ENCODE results near the gene IDI1. TPM values are rescaled to one million over a fixed set of nuclear protein-coding genes. Genes with fewer than 3 reads are reported as not detected.
"Not testable (repeated sequence)": the region's sequence is repeated elsewhere in the genome, so short reads cannot be mapped to it uniquely, and the experiment has no call there.

Gene IDI1
- 65.2 TPM for total RNA-seq

DNA sequence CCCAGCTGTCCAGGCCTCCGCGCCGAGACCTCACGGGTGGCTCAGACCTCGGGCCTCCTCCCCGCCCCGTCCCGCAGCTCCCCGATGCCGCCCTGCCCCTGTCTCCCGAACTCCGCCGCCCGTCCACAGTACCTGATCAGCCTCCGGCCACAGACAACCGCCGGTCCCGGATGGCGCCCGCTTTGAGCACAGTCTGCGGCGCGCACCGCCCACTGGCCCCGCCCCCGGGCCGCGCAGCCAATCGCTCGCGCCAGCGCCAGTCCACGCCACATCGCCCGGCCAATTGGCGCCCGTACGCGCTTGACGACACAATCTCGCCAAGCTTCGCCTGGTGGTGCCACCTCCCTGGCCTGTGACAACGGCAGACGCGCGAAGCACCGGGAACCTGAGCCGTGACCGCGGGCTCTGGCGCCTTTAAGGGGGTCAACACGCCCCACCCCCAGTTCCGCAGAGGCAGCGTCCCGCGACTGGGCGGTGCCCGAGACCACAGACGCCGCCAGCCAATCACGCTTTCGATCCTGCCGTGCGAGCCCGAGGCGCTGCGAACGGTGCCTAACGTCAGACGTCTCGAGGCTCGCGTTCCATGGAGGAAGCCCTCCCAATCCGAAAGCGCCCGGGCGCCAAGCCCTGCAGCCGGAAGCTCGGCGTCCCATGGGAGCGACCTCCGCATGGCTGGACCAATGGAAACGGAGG lies at the start of gene IDI1:
TSS of gene IDI1 (minus strand) at position 388 of the 693 bp plus-strand sequence. CDS start at position 272, 116 bp downstream.
- peak; percentile 99 for DNase-seq

DNA sequence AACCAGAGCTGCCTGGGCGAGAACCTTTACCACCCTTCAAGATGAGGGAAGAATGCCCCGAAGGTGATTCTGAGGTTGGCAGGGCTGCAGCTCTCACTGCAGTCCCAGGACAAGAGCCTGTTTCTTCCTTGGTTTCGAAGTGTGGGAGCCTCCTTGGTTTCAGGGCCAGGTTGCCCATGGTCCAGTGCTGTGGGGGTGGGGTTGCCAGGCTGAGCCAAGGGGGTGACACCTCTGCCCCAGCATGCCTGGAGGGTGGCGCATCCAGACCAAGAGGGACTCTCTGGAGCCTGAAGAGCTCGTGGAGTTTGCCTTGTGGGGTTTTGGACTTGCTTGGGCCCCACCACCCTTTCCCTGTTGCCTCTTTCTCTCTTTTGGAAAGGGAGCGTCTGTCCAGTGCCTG lies 48.5 kb upstream of the IDI1 start:
- no peak for DNase-seq

DNA sequence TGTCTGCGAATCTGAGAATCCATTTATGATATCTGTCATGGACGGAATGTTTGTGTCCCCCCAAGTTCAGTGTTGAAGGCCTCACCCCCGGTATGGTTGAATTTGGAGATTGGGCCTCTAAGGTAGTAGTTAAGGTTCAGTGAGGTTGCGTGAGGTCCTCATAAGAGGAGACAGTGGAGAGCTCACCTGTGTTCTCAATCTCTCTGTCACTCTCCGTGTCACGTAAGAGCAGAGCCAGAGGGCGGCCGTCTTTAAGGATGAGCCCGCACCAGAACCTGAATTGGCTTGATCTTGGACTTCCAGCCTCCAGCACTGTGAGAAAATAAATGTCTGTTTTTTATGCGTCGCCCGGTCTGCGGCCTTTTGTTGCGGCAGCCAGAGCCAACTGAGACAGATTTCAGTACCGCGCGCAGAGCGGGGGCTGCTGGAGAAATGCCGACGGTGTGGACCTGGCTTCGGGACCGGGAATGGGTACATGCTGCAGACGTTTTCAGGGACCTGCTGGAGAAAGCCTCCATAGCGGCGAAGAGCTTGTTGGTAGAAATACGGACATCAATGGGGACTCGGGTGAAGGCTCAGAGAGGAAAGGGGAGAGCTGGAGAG lies 47.5 kb upstream of the IDI1 start:
- no peak for DNase-seq

DNA sequence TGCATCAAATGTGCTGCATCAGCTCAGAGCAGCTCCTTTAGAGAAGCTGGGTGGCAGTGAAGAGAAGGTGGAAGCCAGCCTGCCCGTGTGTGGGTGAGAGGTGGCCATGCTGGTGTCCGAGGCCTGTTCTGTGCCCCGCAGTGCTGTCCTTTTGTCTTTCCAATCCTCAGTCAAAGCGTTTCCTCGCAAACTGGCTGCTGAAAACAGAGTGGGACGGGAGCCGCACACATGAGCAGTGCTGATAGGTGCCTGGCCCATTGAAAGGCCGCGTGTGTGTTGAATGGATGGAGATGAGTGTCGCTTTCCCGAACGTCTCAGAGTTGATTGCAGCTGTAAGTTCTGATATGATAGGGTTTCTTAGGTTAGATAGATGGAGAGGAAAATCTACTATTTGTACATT lies 46.6 kb upstream of the IDI1 start:
- no peak for DNase-seq

DNA sequence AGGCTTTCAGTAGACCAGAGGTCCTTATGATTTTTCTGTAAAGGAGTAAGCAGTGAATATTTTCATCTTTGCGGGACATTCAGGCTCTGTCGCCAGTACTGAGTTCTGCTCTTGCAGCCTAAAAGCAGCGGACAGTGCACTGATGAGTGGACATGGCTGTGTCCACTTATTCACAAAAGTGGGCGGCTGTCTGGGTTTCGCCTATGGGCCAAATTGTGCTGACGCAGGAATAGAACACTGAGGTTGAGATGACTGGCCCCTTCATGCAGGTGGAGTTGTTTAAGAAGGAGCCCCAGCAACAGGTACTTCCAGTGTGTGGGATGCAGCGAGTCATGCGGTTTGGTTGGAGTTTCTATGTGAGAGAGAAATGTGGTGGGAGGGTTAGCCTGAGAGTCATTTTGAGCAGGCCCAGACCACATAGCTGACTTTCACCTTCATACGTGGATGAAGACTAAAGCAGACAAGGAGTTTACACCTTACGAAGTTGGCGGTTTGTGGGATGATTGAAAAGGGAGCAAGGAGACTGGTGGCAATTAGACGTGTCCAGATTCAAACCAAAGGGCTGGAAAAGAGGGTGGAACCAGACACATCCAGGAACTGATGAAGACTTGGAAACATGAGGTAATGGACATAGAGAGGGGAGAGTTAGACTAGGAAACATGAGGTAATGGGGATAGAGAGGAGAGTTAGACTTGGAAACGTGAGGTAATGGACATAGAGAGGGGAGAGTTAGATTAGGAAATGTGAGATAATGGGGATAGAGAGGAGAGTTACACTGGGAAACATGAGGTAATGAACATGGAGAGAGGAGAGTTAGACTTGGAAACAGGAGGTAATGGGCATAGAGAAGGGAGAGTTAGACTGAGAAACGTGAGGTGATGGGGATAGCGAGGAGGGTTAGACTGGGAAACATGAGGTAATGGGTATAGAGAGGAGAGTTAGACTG lies 45.5 kb upstream of the IDI1 start:
- no peak for DNase-seq

DNA sequence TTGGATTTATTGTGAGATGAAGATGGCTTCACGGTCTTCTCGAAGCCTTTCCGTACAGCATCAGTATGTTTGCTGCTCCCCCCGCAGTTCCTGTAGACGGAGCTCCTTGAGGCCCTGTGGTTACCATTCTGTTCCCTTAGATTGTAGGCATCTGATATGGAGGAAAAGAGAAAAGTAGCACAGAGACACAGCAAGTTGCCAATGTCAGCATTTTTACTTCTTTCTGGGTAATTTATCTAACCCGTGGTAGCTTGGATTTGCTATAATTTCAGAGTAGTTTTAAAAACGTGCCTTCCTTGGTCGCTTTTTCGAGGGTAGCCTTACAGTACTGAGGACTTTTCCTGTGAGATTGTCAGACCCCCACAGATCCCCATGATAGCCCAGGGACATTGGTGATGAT lies 44.8 kb upstream of the IDI1 start:
- DNase-seq = no peak

DNA sequence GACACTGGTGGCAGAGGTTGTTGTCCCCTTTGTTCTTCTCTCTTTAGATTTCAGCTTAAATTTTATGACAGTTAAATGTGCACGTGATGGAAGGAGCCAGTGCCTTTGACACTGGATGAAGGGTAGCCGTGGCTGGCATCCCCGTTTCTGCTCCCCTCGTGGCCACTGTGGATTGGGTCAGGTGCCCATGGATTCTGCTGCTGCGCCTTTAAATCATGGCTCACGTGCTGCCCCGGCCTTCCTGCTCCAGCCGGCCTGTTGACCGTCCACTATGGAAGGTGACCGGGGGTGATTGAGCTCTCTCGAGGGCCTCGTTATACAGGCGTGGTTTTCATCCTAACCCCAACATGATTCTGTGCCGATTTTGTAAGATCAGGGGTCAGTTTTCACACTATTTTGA lies 41.8 kb upstream of the IDI1 start:
- DNase-seq = no peak

DNA sequence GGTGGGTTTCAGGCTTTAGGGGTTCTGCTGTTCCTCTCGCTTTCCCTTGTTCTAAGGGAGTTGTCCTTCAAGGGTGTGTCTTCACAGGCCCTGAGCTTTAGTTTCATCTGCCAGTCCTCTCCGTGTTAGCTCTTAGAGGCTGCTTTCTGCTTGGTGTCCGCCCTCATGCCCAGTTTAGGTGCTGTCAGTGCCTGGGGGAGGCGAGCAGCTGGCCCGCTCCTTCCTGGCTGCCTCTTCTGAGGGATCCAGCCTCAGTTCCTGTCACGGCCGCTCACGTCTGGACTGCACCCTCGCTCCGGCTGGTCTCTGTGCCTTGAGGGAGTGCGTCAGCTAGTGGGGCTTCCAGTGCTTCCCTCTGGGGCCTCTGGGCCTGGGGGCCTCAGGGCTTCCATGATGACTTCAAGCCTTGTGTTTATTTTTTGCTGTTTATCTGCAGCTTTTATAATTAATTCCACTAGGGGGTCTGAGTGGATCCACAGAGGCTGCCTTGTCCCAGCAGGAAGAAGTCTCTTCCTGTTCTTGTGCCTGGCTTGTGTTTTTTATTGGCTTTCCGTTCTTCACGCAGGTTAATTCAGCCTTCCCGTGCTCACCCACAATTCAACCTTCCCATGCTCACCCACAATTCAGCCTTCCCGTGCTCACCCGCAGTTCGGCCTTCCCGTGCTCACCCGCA lies 40.2 kb upstream of the IDI1 start:
- no peak for DNase-seq

DNA sequence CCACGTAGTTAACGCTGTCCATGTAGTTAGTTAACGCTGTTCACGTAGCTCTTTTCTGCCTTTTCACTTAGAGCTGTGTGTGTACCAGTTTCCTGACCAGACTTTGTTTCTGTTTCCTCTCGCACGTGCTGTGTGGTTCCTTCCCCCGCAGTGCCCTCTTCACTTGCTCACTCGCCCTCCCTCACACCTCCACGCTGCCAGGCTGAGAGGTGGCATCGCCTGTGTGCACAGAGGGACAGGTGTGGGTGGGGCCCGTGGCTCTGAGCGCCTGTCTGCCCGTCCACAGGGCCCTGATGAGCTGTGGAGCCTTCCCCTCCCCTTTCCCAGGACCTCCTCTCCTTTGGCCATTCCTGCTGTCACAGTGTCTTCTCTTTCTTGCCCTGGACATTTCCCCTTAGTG lies 37.9 kb upstream of the IDI1 start:
- no peak for DNase-seq

DNA sequence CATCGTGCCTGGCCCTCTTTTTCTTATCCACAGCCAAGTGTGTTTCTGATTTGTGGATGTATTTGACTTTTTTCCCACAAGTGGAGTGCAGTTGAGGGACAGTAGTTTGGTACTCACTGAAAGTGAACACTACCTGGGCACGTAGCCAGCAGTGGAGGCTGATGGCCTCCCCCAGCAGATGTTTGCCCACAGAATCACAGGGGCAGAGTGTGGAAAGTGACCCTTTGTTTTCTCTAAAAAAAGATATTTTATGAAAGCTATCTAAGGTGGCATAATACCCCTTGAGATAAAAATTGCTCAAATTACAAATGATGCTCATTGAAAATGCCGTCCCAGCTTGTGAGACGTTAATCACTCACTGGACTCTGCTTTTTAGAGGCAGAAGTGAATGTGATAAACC lies 36.3 kb upstream of the IDI1 start:
- no peak for DNase-seq

DNA sequence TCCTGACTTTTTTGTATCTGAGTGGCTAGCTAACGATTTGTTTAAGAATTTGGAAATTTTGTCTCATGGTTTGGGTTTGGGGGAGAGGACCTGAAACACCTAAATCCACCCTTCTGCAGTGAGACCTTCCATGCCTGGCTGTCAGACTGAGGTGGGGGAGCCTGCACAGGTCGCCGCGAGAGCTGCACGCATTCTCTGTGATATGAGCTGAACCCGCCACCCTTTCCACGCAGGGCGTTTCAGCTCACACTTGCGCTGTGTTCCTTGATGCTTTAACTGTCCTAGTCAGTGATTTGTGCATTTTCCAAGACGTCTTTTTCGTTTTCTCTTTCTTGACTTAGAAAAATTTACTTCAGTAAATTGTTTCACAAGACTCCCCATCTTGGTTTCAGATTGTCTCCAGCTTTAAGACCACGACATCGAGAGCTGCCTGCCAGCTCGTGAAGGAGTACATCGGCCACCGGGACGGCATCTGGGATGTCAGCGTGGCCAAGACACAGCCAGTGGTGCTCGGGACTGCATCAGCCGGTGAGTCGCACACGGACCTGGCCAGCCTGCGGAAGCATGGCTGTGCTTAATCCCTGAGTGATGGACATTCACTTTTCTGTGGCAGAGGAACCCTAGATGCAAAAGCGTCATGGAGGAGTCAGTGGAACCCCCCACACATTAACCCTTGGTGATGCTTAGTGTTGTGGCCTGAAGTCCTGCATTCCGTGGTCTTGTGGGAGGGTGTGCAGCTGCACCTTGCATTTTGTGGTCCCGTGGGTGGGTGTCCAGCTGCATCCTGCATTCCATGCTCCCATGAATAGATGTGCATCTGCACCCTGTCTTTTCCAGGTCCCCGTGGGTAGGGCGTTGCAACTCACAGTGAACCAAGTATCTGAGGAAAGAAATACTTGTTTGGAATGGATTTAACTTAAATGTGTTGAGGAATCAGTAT lies 35.4 kb upstream of the IDI1 start:
- DNase-seq = no peak

DNA sequence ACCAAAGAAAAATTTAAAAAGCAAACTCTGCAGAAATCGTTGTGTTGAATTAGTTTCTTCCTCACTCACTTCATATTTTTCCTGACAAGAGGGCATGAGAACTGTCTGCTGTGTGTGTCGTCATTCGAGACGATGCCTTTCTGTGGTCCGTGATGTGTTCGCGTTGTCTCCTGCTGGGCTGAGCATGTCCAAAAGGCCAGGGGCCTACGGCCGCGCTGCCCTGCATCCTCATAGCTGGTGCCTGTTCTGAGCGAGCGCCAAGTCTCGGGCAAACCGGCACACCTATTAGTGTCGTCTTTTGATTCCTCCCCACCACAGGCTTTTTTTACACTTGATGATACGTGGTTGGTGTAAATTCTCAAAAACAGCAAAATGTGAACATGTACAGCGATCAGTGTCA lies 34.7 kb upstream of the IDI1 start:
- no peak for DNase-seq

DNA sequence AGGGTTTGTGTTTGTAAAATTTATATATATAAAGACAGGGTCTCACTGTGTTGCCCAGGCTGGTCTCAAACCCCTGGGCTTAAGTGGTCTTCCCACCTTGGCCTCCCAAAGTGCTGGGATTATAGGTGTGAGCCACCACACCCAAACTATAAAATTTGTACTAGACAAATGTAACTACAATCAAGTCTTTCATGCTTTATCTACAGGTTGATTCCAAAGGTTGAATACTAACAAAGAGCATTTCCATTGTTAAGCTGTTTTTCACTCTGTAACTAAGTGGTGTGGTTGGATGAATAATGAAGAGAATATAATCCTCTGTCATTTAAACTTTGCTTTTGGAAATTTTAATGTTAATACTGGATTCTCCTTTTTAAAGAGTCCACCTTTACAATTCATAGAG lies 29.7 kb upstream of the IDI1 start:
- DNase-seq = no peak

DNA sequence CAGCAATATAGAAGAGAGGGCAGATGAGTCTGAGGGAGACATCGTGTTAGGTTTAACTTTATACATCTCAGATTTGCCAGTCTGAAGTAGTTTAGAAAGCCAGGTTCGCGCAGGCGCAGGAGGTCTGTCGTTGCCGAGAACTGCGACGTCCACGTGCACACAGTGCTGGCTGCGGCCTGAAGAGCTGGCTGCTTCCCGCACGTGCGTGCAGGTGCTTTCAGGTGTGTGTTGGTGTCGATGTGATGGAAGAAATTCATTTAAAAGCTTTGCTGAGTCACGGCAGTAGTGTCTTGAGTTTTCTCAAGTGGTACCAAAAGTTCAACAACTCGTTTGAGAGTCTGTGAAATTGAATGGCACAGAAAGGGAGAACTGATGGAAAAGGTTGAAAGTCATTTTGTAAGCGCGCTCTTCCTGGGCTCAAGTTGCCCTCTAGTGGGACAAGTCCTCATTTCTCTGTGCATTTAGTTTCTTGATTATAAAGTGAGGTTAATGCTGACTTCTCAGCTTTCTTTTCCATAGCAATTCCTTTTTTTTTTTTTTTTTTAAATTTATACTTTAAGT lies 25.9 kb upstream of the IDI1 start:
- DNase-seq = no peak

DNA sequence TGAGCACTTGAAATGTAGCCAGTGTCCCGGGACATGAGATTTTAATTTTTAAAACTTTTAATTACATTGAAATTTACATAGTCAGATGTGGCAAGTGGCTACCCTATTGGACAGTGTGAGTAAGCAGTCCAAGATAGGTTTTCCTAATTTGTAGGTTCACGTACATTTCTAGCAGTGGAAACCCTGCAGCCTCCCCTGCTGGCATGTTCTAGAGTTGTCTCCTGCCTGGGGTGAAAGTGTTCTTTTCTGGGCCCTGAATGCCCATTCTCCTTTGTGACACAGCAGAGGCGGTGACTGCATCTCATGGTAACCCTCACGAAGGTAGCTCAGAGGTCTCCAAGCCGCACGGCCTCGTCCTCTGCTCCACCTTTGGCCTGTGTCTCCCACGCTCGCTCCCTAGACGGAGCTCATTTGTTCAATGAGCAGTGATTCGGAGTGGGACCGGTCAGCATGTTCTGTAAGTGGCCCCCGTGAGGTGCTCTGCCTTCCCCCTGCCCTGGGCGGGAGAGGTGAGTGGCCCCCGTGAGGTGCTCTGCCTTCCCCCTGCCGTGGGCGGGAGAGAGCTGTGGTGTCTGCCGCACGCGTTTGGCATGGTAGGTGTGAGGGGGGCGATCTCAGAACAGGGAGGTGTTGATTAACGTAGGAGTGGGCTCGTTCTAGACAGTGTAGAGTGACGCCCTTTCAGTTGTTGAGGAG lies 25.3 kb upstream of the IDI1 start:
- DNase-seq = no peak

DNA sequence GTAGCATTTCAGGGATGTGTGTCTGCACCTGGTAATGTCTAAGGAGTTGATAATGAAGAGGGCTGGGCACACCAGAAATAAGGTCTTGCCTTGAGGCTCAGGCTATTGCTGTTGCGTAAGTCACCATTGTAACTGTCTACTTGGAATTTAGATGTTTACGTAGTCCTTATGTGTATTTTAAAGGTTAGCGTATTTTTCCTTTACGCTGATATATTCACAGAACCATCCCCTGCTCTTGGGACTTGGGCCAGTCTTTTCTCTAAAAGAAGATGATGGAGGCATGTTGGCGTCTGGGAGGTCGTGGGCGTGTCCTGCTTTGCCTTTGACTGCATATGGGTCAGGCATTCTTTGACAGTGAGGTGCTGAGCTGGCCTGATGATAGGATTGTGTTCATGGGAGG lies 22.0 kb upstream of the IDI1 start:
- no peak for DNase-seq

DNA sequence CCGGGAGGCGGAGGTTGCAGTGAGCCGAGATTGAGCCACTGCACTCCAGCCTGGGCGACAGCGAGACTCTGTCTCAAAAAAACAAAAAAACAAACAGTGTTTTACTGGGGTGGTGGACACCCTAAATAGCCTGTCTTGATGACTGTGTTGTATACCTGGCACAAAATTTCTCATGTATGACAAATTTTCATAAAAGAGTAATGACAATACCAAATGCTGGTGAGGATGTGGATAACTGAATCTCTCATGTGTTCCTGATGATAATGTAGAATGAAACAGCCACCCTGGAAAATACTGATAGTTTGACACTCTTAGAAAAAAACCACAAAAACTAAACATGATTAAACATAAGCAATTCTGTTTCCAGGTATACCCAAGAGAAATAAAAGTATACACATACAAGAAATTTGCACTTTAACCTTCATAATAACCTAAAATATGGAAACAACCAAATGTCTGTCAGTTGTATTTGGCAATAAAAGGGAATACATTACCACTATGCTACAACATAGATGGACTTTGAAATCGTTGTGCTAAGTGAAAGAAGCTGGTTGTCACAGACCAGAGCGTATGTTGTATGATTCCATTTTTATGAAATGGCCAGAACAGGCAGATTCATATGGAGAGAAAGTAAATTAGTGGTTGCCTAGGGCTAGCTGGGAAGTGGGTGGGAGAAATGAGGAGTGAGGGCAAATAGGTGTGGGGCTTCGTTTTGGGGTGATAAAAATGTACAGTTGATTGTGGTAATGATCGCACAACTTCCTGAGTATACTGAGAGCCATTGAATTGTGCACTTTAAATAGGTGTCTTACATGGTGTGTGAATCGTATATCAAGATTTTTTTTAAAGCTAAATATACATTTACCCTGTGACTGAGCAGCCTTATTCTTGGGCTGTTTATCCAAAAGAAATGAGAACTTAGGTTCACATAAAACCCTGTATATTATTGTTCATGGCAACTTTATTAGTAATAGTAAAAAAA lies 19.8 kb upstream of the IDI1 start:
- no peak for DNase-seq

DNA sequence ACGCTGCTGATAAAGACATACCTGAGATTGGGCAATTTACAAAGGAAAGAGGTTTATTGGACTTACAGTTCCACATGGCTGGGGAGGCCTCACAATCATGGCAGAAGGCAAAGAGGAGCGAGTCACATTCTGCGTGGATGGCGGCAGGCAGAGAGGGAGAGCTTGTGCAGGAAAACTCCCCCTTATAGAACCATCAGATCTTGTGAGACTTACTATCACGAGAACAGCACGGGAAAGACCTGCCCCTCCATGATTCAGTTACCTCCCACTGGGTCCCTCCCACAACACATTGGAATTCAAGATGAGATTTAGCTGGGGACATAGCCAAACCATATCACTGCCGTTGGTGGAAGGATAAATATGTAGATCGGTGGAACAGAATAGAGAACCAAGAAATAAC lies 17.8 kb upstream of the IDI1 start:
- not testable (repeated sequence) for DNase-seq

DNA sequence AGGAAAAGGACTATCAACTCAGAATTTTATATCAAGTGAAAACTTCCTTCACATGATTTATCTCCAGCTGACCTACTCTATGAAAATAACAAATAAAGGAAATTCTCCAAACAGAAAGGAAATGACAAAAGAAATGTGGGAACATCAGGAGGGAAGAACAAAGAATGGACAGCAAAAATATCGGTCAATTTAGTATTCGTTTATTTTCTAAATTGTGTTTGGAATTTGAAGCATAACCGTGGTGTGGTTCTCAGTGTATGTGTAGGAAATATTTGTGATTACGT lies 16.0 kb upstream of the IDI1 start:
- DNase-seq = no peak

All from tongue (tissue), 2 donors.